Stimulated activated CD4-positive, alpha-beta T cell treated with anti-CD3 and anti-CD28 coated beads, TNF-alpha, amount 100 ng/mL, for 4 hours (primary cell): ENCODE data around the gene MAPK1.
"Not testable (repeated sequence)": the region's sequence is repeated elsewhere in the genome, so short reads cannot be mapped to it uniquely, and the experiment has no call there.

ENCODE experiments used
- DNase-seq, 3 experiments: peaks; one replicate each; pipeline ENCODE4 v3.0.0-alpha.2; 2020; ENCODE audit warnings: low read depth in 3 of 3

The MAPK1 gene

GRCh38 chr22:21818487-21819182 lies 48.8 kb downstream of the MAPK1 start:
- no peak for DNase-seq

- not testable (repeated sequence) for DNase-seq
These were observed 50.0 kb downstream of the MAPK1 start for GRCh38 chr22:21817497-21817853.

- no peak for DNase-seq
These were observed 50.5 kb downstream of the MAPK1 start for GRCh38 chr22:21816787-21817496.

GRCh38 chr22:21816472-21816786 lies 51.0 kb downstream of the MAPK1 start:
- DNase-seq, result no peak

GRCh38 chr22:21815958-21816357 lies 51.5 kb downstream of the MAPK1 start:
- DNase-seq, result no peak

GRCh38 chr22:21815357-21815756 lies 52.1 kb downstream of the MAPK1 start:
- DNase-seq, result no peak

- DNase-seq, result no peak
These were observed 55.5 kb downstream of the MAPK1 start for GRCh38 chr22:21811982-21812381.

- DNase-seq, result no peak
These were observed 59.6 kb downstream of the MAPK1 start for GRCh38 chr22:21807544-21808529.

GRCh38 chr22:21805325-21805724 lies 62.1 kb downstream of the MAPK1 start:
- DNase-seq, result not testable (repeated sequence)

GRCh38 chr22:21803811-21804249 lies 63.6 kb downstream of the MAPK1 start:
- no peak for DNase-seq

GRCh38 chr22:21802673-21803072 lies 64.8 kb downstream of the MAPK1 start:
- no peak for DNase-seq

- no peak for DNase-seq
These were observed 65.4 kb downstream of the MAPK1 start for GRCh38 chr22:21802056-21802455.

- DNase-seq, result not testable (repeated sequence)
These were observed 66.2 kb downstream of the MAPK1 start for GRCh38 chr22:21801304-21801644.

GRCh38 chr22:21800552-21801303 lies 66.7 kb downstream of the MAPK1 start:
- DNase-seq, result no peak

GRCh38 chr22:21797444-21798221 lies 69.8 kb downstream of the MAPK1 start:
- no peak for DNase-seq

GRCh38 chr22:21796863-21797262 lies 70.6 kb downstream of the MAPK1 start:
- no peak for DNase-seq

- DNase-seq, result no peak
These were observed 71.2 kb downstream of the MAPK1 start for GRCh38 chr22:21796231-21796630.

GRCh38 chr22:21793716-21794115 lies 73.7 kb downstream of the MAPK1 start:
- not testable (repeated sequence) for DNase-seq

- peak in 1 of 3 experiments; percentile 19 for DNase-seq
These were observed 75.5 kb downstream of the MAPK1 start for GRCh38 chr22:21791635-21792625.
